Measurements from ENCODE around the gene CDH23.

DNA sequence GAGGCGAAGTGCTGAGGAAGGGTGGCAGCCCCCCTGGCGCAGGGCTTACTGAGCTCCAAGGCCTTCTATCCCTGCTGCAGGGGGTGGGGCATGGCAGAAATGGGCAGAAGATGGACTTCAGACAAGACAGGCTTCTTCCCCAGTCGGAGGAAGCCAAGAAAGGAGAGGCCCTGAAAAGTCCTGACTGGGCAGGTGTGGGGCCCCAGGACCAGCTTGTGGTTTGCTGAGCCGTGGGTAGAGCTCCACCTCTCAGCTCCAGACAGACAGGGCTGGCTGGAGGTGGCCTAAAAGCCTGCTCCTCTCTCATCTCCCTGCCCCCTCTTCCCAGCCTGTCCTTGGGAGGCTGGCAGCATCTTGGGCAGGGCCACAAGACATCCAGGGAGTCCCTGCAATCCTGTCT, 255.2 kb downstream of the CDH23 start:
- TF ChIP-seq POLR2AphosphoS5 (IDR thresholded peaks at IDR 0.05) (no peak), EP300 (IDR thresholded peaks at IDR 0.05) (no peak), POLR2A (IDR thresholded peaks at IDR 0.05) (no peak)
- TF ChIP-seq, protein P1, sequence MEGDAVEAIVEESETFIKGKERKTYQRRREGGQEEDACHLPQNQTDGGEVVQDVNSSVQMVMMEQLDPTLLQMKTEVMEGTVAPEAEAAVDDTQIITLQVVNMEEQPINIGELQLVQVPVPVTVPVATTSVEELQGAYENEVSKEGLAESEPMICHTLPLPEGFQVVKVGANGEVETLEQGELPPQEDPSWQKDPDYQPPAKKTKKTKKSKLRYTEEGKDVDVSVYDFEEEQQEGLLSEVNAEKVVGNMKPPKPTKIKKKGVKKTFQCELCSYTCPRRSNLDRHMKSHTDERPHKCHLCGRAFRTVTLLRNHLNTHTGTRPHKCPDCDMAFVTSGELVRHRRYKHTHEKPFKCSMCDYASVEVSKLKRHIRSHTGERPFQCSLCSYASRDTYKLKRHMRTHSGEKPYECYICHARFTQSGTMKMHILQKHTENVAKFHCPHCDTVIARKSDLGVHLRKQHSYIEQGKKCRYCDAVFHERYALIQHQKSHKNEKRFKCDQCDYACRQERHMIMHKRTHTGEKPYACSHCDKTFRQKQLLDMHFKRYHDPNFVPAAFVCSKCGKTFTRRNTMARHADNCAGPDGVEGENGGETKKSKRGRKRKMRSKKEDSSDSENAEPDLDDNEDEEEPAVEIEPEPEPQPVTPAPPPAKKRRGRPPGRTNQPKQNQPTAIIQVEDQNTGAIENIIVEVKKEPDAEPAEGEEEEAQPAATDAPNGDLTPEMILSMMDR (IDR thresholded peaks at IDR 0.05): no peak

All from suprapubic skin (tissue), 4 donors.